Suprapubic skin (tissue), 4 donors: ENCODE data around the gene MGAT5. TPM values are rescaled to one million over a fixed set of nuclear protein-coding genes. Genes with fewer than 3 reads are reported as not detected.

ENCODE experiments used
- DNase-seq, 2 donors: peaks; one replicate each; pipeline ENCODE4 v3.0.0-alpha.2; 2019; ENCODE audit warnings: low spot score in 2 of 2
- H3K27ac ChIP-seq: fragments of 200-600 bp; sonication (generic); one replicate; pipeline ENCODE4 v1.5.1; 2019
- H3K27me3 ChIP-seq: fragments of 200-600 bp; sonication (generic); one replicate; pipeline ENCODE4 v1.5.1; 2019
- H3K36me3 ChIP-seq: fragments of 200-600 bp; sonication (generic); one replicate; pipeline ENCODE4 v1.5.1; 2019
- H3K4me1 ChIP-seq: fragments of 200-600 bp; sonication (generic); one replicate; pipeline ENCODE4 v1.5.1; 2019
- H3K4me3 ChIP-seq: fragments of 200-600 bp; sonication (generic); one replicate; pipeline ENCODE4 v1.5.1; 2019; ENCODE audit warnings: mild to moderate bottlenecking
- H3K9me3 ChIP-seq: fragments of 200-600 bp; sonication (generic); one replicate; pipeline ENCODE4 v1.5.1; 2019
- EP300 ChIP-seq: sonication (generic); formaldehyde crosslinking; IDR thresholded peaks from one replicate; pipeline ENCODE4 v1.6.1; 2017; ENCODE audit warnings: antibody characterized with exemption
- POLR2A ChIP-seq, 2 donors: fragments of 450-650 bp; IDR thresholded peaks; one replicate each; pipeline ENCODE4 v1.6.1; 2017; ENCODE audit warnings: antibody characterized with exemption in 2 of 2, mild to moderate bottlenecking in 2 of 2, moderate library complexity in 2 of 2
- POLR2AphosphoS5 ChIP-seq, 3 donors: sonication (generic); formaldehyde crosslinking; IDR thresholded peaks; one replicate each; pipeline ENCODE4 v1.6.1; 2017; ENCODE audit warnings: antibody characterized with exemption in 3 of 3
- WGBS: methylation state at CpG from one replicate; pipeline ENCODE4 v1.1.5; 2018; 5-methylcytosine and 5-hydroxymethylcytosine counted together
- total RNA-seq, 4 donors: library from RNA; depleted of rRNA; stranded (reverse); fragments of >200 nt; gene quantifications; one replicate each; pipeline ENCODE4 v1.1.0, GENCODE V29; 2016
- TF ChIP-seq, protein P1 (sequence below), 2 donors: fragments of 200-600 bp in 1 of 2; fragments of 450-650 bp in 1 of 2; sonication (generic) in 1 of 2; IDR thresholded peaks; one replicate each; pipeline ENCODE4 v1.5.1; 2016 to 2019; ENCODE audit warnings: antibody characterized with exemption in 2 of 2, mild to moderate bottlenecking in 1 of 2, moderate library complexity in 1 of 2

Gene MGAT5
- total RNA-seq, 4 donors from 2014 or later = 16.9 to 42.1 (median 32.9) TPM

- H3K27me3 ChIP-seq = no peaks in the 10 kb centered on the region
- H3K27ac ChIP-seq = no peak overlapping the region
- TF ChIP-seq EP300 = no peak
- TF ChIP-seq POLR2A (IDR thresholded peaks at IDR 0.05) = no peak
- TF ChIP-seq POLR2AphosphoS5 (IDR thresholded peaks at IDR 0.05) = no peak
- TF ChIP-seq, protein P1, sequence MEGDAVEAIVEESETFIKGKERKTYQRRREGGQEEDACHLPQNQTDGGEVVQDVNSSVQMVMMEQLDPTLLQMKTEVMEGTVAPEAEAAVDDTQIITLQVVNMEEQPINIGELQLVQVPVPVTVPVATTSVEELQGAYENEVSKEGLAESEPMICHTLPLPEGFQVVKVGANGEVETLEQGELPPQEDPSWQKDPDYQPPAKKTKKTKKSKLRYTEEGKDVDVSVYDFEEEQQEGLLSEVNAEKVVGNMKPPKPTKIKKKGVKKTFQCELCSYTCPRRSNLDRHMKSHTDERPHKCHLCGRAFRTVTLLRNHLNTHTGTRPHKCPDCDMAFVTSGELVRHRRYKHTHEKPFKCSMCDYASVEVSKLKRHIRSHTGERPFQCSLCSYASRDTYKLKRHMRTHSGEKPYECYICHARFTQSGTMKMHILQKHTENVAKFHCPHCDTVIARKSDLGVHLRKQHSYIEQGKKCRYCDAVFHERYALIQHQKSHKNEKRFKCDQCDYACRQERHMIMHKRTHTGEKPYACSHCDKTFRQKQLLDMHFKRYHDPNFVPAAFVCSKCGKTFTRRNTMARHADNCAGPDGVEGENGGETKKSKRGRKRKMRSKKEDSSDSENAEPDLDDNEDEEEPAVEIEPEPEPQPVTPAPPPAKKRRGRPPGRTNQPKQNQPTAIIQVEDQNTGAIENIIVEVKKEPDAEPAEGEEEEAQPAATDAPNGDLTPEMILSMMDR (IDR thresholded peaks at IDR 0.05) = no peak
- WGBS = 98% methylated on average over 3 of the region's 3 CpGs
- no peaks in the 10 kb centered on the region for H3K9me3 ChIP-seq
- DNase-seq = no peak
- H3K4me3 ChIP-seq = no peak overlapping the region
- H3K4me1 ChIP-seq = no peaks in the 10 kb centered on the region
- H3K36me3 ChIP-seq = peaks cover 6% of the 10 kb centered on the region
Observed at GRCh38 chr2:134354611-134355010, 100.7 kb downstream of the MGAT5 start.

DNA sequence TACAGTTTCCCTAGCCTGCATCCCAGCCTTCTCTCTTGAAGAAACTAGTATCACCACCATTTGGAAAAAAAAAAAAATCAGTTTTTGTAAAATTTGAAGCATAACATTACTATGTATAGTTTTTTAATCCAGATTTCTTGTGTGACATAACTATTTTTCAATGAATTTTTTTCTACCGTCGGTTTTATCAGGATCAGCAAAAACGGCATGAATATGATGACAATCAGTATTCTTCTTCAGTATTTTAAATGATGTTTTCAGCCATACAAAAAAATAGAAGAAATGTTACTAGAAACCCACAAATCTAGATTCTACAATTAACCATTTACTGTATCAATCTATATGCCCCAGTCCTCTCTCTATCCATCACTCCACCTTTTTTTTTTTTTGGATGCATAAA, 103.9 kb downstream of the MGAT5 start:
- TF ChIP-seq EP300 (no peak), POLR2A (IDR thresholded peaks at IDR 0.05) (no peak), POLR2AphosphoS5 (IDR thresholded peaks at IDR 0.05) (no peak)
- TF ChIP-seq, protein P1 (IDR thresholded peaks at IDR 0.05) = no peak
- no peak for DNase-seq
- Histone ChIP-seq H3K4me1 (peaks cover 12% of the 10 kb centered on the region), H3K27ac (no peak overlapping the region), H3K9me3 (no peaks in the 10 kb centered on the region), H3K4me3 (no peak overlapping the region), H3K36me3 (no peaks in the 10 kb centered on the region), H3K27me3 (no peaks in the 10 kb centered on the region)
- WGBS = 98% methylated on average over 3 of the region's 3 CpGs

DNA sequence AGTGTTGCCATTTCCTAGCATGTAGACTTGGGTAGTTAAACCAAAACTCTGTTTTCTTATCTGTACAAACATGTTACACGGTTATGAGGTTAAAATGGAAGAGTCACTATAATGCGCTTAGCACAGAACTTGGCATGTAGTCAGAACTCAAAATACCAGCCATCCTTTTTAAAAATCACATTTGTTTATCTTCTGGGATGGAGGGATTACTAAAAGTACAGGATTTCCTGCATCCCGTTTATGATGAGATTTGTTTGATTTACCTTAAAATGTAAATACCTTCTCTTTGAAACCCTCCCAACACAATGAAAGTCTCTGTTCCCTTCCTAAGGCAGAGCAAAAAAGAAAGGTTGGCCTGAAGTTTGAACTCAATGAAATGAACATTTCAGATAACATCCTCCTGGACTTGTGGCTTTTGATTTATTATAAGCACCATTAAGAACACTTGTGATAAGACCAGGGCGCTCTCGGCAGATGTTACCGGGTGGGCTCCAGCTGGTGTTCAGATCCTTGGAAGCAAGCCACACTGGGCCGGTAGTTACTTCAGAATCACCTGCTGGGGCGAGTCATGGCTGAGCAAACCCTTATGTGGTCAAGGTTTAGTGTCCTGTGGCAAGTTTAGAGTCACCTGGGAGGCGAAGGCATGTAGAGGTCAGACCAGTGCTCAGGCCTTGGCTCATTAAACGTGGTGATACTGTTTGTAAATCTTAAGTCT, 105.7 kb downstream of the MGAT5 start:
- H3K27ac ChIP-seq = no peak overlapping the region
- H3K4me3 ChIP-seq = no peak overlapping the region
- DNase-seq = no peak
- peaks cover 12% of the 10 kb centered on the region for H3K4me1 ChIP-seq
- no peaks in the 10 kb centered on the region for H3K36me3 ChIP-seq
- no peaks in the 10 kb centered on the region for H3K27me3 ChIP-seq
- WGBS = 86% methylated on average over 10 of the region's 10 CpGs
- no peak for TF ChIP-seq POLR2AphosphoS5 (IDR thresholded peaks at IDR 0.05)
- no peak for TF ChIP-seq POLR2A (IDR thresholded peaks at IDR 0.05)
- TF ChIP-seq, protein P1 (IDR thresholded peaks at IDR 0.05) = no peak
- TF ChIP-seq EP300 = no peak
- H3K9me3 ChIP-seq = no peaks in the 10 kb centered on the region

DNA sequence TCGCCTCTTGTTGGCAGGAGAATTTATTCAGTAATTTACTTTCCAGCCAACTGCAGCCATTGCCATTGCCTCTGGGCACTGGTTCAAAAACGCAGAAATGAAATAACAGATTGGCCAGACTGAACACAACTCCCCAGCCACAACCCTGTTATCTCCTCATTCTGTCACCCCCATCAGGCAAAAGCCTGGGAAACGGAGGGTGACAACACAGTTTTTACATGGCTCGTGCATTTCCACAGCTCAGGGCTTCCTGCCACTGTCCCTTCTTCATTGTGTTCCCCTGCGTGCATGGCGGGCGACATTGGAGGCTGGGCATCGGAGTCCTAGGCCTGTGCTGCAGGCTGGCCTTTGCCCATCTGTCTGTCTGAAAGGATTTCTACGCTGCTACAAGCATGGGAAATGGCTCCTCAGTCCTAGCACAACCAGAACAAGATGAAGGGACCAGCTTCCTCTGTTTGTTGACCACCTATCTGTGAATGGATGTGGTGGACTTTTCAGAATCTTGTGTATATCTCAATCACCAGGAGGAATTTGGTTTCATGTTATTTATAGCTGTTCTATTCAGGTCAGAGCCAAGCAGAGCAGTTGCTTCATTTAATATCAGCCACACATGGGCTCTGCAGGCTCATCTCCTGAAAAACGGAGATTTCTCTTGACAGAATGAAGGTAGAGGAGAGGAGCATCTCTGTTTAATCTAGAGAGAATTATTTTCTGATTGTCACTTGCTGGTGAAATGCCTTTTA, 107.0 kb downstream of the MGAT5 start:
- 83% methylated on average over 10 of the region's 10 CpGs for WGBS
- no peaks in the 10 kb centered on the region for H3K9me3 ChIP-seq

More for the DNA sequence above, 107.0 kb downstream of the MGAT5 start:
- no peak overlapping the region for H3K4me3 ChIP-seq
- no peaks in the 10 kb centered on the region for H3K36me3 ChIP-seq
- no peaks in the 10 kb centered on the region for H3K27me3 ChIP-seq
- no peak for TF ChIP-seq EP300
- no peak for TF ChIP-seq POLR2A (IDR thresholded peaks at IDR 0.05)
- TF ChIP-seq, protein P1 (IDR thresholded peaks at IDR 0.05) = no peak
- no peak for TF ChIP-seq POLR2AphosphoS5 (IDR thresholded peaks at IDR 0.05)
- DNase-seq = no peak
- H3K4me1 ChIP-seq = peaks cover 12% of the 10 kb centered on the region
- no peak overlapping the region for H3K27ac ChIP-seq
